H1 (cell line): ENCODE results near the gene MCEMP1. TPM values are rescaled to one million over a fixed set of nuclear protein-coding genes. Genes with fewer than 3 reads are reported as not detected.

Source experiments
- CTCF ChIA-PET: fragments of 300-600 bp; sonication (Branson Sonifier 250); formaldehyde crosslinking; loops from one replicate; lab custom pipeline; 2021; ENCODE audit not compliant: partially characterized antibody; lab: Charles Lee
- POLR2A ChIA-PET: fragments of 300-600 bp; sonication (Branson Sonifier 250); formaldehyde crosslinking; loops from one replicate; lab custom pipeline; 2021; ENCODE audit warnings: inconsistent platforms; ENCODE audit not compliant: partially characterized antibody; lab: Charles Lee
- DNase-seq, 2 experiments: peaks; one replicate each; pipeline versions ENCODE4 v3.0.0 to v3.0.0-alpha.2; 2010 to 2022; ENCODE audit warnings: low spot score in 2 of 2, low read depth in 1 of 2, mixed read lengths in 1 of 2
- FAIRE-seq: peaks from 2 replicates; lab custom pipeline; 2011; peaks lifted over from hg19 to GRCh38; lab: Jason Lieb, UNC
- H2AFZ ChIP-seq: 2 replicates; pipeline ENCODE4 v1.8.1; 2012; ENCODE audit warnings: low read length, inconsistent platforms
- H2AK5ac ChIP-seq: 2 replicates; pipeline ENCODE4 v1.6.1; 2013; ENCODE audit warnings: low read depth, low read length
- H2BK120ac ChIP-seq: replicated peaks from 2 replicates; pipeline ENCODE3; 2013; ENCODE audit warnings: low read depth, low read length, inconsistent platforms
- H2BK12ac ChIP-seq: 2 replicates; pipeline ENCODE4 v1.6.1; 2013; ENCODE audit warnings: low read depth, low read length
- H2BK15ac ChIP-seq: 2 replicates; pipeline ENCODE4 v1.6.1; 2013; ENCODE audit warnings: low read length
- H2BK20ac ChIP-seq: 2 replicates; pipeline ENCODE4 v1.6.1; 2013; ENCODE audit warnings: low read length
- H2BK5ac ChIP-seq: 2 replicates; pipeline ENCODE4 v1.6.1; 2013; ENCODE audit warnings: low read depth, low read length
- H3K14ac ChIP-seq: 2 replicates; pipeline ENCODE4 v1.6.1; 2013; ENCODE audit warnings: inconsistent platforms; ENCODE audit not compliant: insufficient read length
- H3K18ac ChIP-seq: 2 replicates; pipeline ENCODE4 v1.6.1; 2013; ENCODE audit warnings: low read length; ENCODE audit errors: extremely low read depth
- H3K23ac ChIP-seq: 2 replicates; pipeline ENCODE4 v1.6.1; 2013; ENCODE audit warnings: inconsistent platforms; ENCODE audit not compliant: insufficient read length
- H3K23me2 ChIP-seq: 2 replicates; pipeline ENCODE4 v1.6.1; 2013; ENCODE audit warnings: low read depth, low read length
- H3K27ac ChIP-seq: 2 replicates; pipeline ENCODE4 v1.6.1; 2011; ENCODE audit warnings: low read depth, low read length, inconsistent platforms
- H3K27me3 ChIP-seq, 4 experiments: replicated peaks in 1 of 4; 1 replicate in 1 of 4; 2 replicates in 3 of 4; pipeline versions ENCODE4 v1.6.1 to v1.8.1; 2011 to 2013; ENCODE audit warnings: low read length in 3 of 4, mild to moderate bottlenecking in 3 of 4, inconsistent platforms in 2 of 4, mixed read lengths in 2 of 4, moderate library complexity in 1 of 4; ENCODE audit not compliant: control insufficient read depth in 3 of 4, insufficient read depth in 3 of 4; ENCODE audit errors: extremely low read depth in 1 of 4
- H3K36me3 ChIP-seq, 4 experiments: 2 replicates each; pipeline versions ENCODE4 v1.6.1 to v1.8.1; 2011 to 2013; ENCODE audit warnings: mild to moderate bottlenecking in 4 of 4, low read length in 3 of 4, moderate library complexity in 2 of 4, control low read depth in 1 of 4, inconsistent platforms in 1 of 4; ENCODE audit not compliant: insufficient read depth in 4 of 4, control insufficient read depth in 2 of 4
- H3K4ac ChIP-seq: replicated peaks from 2 replicates; pipeline ENCODE3; 2013; ENCODE audit warnings: low read length, low read depth, mixed read lengths, inconsistent platforms; ENCODE audit not compliant: insufficient read length
- H3K4me1 ChIP-seq, 4 experiments: replicated peaks in 1 of 4; 1 replicate in 1 of 4; 2 replicates in 3 of 4; pipeline versions ENCODE4 v1.6.1 to v1.8.1; 2011 to 2013; ENCODE audit warnings: low read length in 3 of 4, inconsistent platforms in 2 of 4, mixed read lengths in 1 of 4; ENCODE audit not compliant: insufficient read depth in 4 of 4, control insufficient read depth in 3 of 4
- H3K4me2 ChIP-seq, 2 experiments: 2 replicates each; pipeline versions ENCODE4 v1.6.1 to v1.8.1; 2011 to 2013; ENCODE audit warnings: low read depth in 2 of 2, low read length in 2 of 2, control low read depth in 1 of 2, inconsistent platforms in 1 of 2, mild to moderate bottlenecking in 1 of 2; ENCODE audit not compliant: insufficient read depth in 1 of 2
- H3K4me3 ChIP-seq, 4 experiments: fragments of 200-600, 300-600 bp in 1 of 4; sonication (generic), shearing (Covaris generic), sonication (Bioruptor Twin) in 1 of 4; 2 replicates each; pipeline versions ENCODE4 v1.5.1 to v1.8.1; 2011 to 2016; ENCODE audit warnings: low read length in 4 of 4, low read depth in 3 of 4, control low read depth in 2 of 4, inconsistent platforms in 2 of 4, mild to moderate bottlenecking in 2 of 4, mixed read lengths in 1 of 4, moderate library complexity in 1 of 4; ENCODE audit not compliant: insufficient read depth in 2 of 4; ENCODE audit errors: extremely low read depth in 1 of 4
- H3K56ac ChIP-seq: replicated peaks from 2 replicates; pipeline ENCODE3; 2013; ENCODE audit warnings: low read depth, mild to moderate bottlenecking, mixed read lengths, low read length, inconsistent platforms; ENCODE audit not compliant: insufficient read length
- H3K79me1 ChIP-seq: 2 replicates; pipeline ENCODE4 v1.6.1; 2013; ENCODE audit warnings: low read depth, low read length, control low read depth
- H3K79me2 ChIP-seq, 2 experiments: 2 replicates each; pipeline versions ENCODE4 v1.6.1 to v1.8.1; 2012 to 2013; ENCODE audit warnings: low read length in 2 of 2, mild to moderate bottlenecking in 2 of 2, inconsistent platforms in 1 of 2; ENCODE audit not compliant: insufficient read depth in 2 of 2, control insufficient read depth in 1 of 2
- H3K9ac ChIP-seq, 4 experiments: replicated peaks in 1 of 4; 1 replicate in 1 of 4; 2 replicates in 3 of 4; pipeline versions ENCODE4 v1.6.1 to v1.8.1; 2011 to 2013; ENCODE audit warnings: low read depth in 3 of 4, low read length in 3 of 4, control low read depth in 2 of 4, mild to moderate bottlenecking in 2 of 4, moderate library complexity in 2 of 4, inconsistent platforms in 1 of 4; ENCODE audit errors: extremely low read depth in 1 of 4
- H3K9me3 ChIP-seq, 2 experiments: 2 replicates each; pipeline versions ENCODE4 v1.6.1 to v1.8.1; 2012 to 2013; ENCODE audit warnings: mild to moderate bottlenecking in 2 of 2, moderate library complexity in 2 of 2, control low read depth in 1 of 2, inconsistent platforms in 1 of 2, low read depth in 1 of 2, low read length in 1 of 2, mixed read lengths in 1 of 2; ENCODE audit not compliant: insufficient read depth in 2 of 2
- H4K20me1 ChIP-seq, 2 experiments: replicated peaks in 1 of 2; 2 replicates each; pipeline versions ENCODE3 to v1.8.1; 2011 to 2013; ENCODE audit warnings: inconsistent platforms in 2 of 2, low read length in 2 of 2, mild to moderate bottlenecking in 1 of 2; ENCODE audit not compliant: insufficient read depth in 2 of 2, control insufficient read depth in 1 of 2
- H4K5ac ChIP-seq: 2 replicates; pipeline ENCODE4 v1.6.1; 2013; ENCODE audit warnings: low read length, low read depth, mixed read lengths, inconsistent platforms; ENCODE audit not compliant: insufficient read length
- H4K8ac ChIP-seq: 2 replicates; pipeline ENCODE4 v1.8.0; 2013; ENCODE audit warnings: mild to moderate bottlenecking, moderate library complexity, low read length, inconsistent platforms; ENCODE audit not compliant: insufficient read depth; ENCODE audit errors: extremely low read depth
- H4K91ac ChIP-seq: replicated peaks from 2 replicates; pipeline ENCODE3; 2013; ENCODE audit warnings: low read length, mixed read lengths, inconsistent platforms; ENCODE audit not compliant: insufficient read length
- BACH1 ChIP-seq: IDR thresholded peaks from 2 replicates; pipeline ENCODE4 v1.6.1; 2012; ENCODE audit warnings: low read length, improper control_type of control experiment
- CBX8 ChIP-seq: fragments of 300-800, 300-1000 bp; sonication (generic); IDR thresholded peaks from 2 replicates; pipeline ENCODE4 v1.7.1; 2016; ENCODE audit warnings: low read depth, low read length, borderline replicate concordance
- CEBPB ChIP-seq: IDR thresholded peaks from 2 replicates; pipeline ENCODE4 v1.6.1; 2012; ENCODE audit warnings: low read depth, low read length
- CHD1 ChIP-seq: IDR thresholded peaks from 2 replicates; pipeline ENCODE4 v1.6.1; 2012; ENCODE audit warnings: low read depth, low read length, improper control_type of control experiment
- EGR1 ChIP-seq: IDR thresholded peaks from 2 replicates; pipeline ENCODE4 v1.6.1; 2011; ENCODE audit warnings: low read depth, low read length, borderline replicate concordance
- KDM1A ChIP-seq: fragments of 200-600, 300-600 bp; sonication (generic); IDR thresholded peaks from 2 replicates; pipeline ENCODE4 v1.7.1; 2016; ENCODE audit warnings: mild to moderate bottlenecking, low read length, borderline replicate concordance
- POLR2AphosphoS5 ChIP-seq: IDR thresholded peaks from 2 replicates; pipeline ENCODE4 v1.6.1; 2011; ENCODE audit warnings: low read depth, low read length
- SP4 ChIP-seq: IDR thresholded peaks from 2 replicates; pipeline ENCODE4 v1.6.1; 2012; ENCODE audit warnings: low read length, inconsistent platforms
- TBP ChIP-seq: IDR thresholded peaks from 2 replicates; pipeline ENCODE4 v1.6.1; 2011; ENCODE audit warnings: low read depth, low read length, improper control_type of control experiment
- TEAD4 ChIP-seq: IDR thresholded peaks from 2 replicates; pipeline ENCODE4 v1.6.1; 2012; ENCODE audit warnings: low read depth, low read length, inconsistent platforms, mixed read lengths
- USF2 ChIP-seq: IDR thresholded peaks from 2 replicates; pipeline ENCODE4 v1.6.1; 2011; ENCODE audit warnings: low read length, improper control_type of control experiment
- WGBS, 2 experiments: shearing (Covaris generic) in 1 of 2; methylation state at CpG; one replicate each; pipeline versions ENCODE4 v1.1.6 to v1.1.7; 2013 to 2015; ENCODE audit warnings: low lambda C conversion rate in 2 of 2, mixed read lengths in 2 of 2, inconsistent platforms in 1 of 2, low coverage in 1 of 2, missing lambda C conversion rate in 1 of 2; ENCODE audit not compliant: insufficient replicate concordance in 2 of 2, insufficient coverage in 1 of 2, insufficient read length in 1 of 2; ENCODE audit errors: extremely low coverage in 1 of 2, missing lambda C conversion rate in 1 of 2; 5-methylcytosine and 5-hydroxymethylcytosine counted together
- polyA plus RNA-seq, 7 experiments: library from polyadenylated mRNA; depleted of rRNA in 3 of 7; stranded (reverse) in 5 of 7; unstranded in 2 of 7; fragments of >200 nt in 5 of 7; fragments of 200-250 nt in 2 of 7; gene quantifications; 1 replicate in 5 of 7; 2 replicates in 1 of 7; 4 replicates in 1 of 7; pipeline versions ENCODE4 v1.2.1 to v1.2.3, GENCODE V29; 2011 to 2013; ENCODE audit warnings: missing spikeins in 2 of 7, mixed read lengths in 2 of 7
- total RNA-seq: library from RNA; stranded (reverse); fragmentation: NEBNext Ultra II Directional; extraction: Animal tissue kit (Norgen Biotek cat#: 25700); gene quantifications from 2 replicates; pipeline ENCODE4 v1.2.1, GENCODE V29; 2021
- TF ChIP-seq, protein P1 (sequence below), 3 experiments: IDR thresholded peaks; 1 replicate in 2 of 3; 2 replicates in 1 of 3; pipeline versions ENCODE4 v1.5.1 to v1.6.1; 2011; ENCODE audit warnings: low read length in 3 of 3, mild to moderate bottlenecking in 3 of 3, inconsistent platforms in 2 of 3, low read depth in 1 of 3, moderate library complexity in 1 of 3; ENCODE audit not compliant: insufficient read depth in 1 of 3; ENCODE audit errors: control extremely low read depth in 1 of 3

The MCEMP1 gene
- total and polyA plus RNA-seq, 2 of the 8 experiments (the other 6 are each of a cell fraction or from before 2014, with no cell fraction given), result not detected

GRCh38 chr19:7672522-7672921 is 4.4 kb upstream of the MCEMP1 start:
- Histone ChIP-seq H2BK12ac (no peak overlapping the region), H3K27ac (no peak overlapping the region), H3K4me2 (no peak overlapping the region), H4K91ac (no peak overlapping the region), H3K9me3 (no peaks in the 10 kb centered on the region), H3K36me3 (no peaks in the 10 kb centered on the region), H3K9ac (no peak overlapping the region), H4K20me1 (no peaks in the 10 kb centered on the region), H2AFZ (no peak overlapping the region), H3K4me3 (no peak overlapping the region), H2BK20ac (no peak overlapping the region), H2BK15ac (no peak overlapping the region), H3K14ac (no peak overlapping the region), H2AK5ac (no peak overlapping the region), H3K79me1 (no peaks in the 10 kb centered on the region), H3K4me1 (peaks cover 0 to 3% (median 1%) of the 10 kb centered on the region in 4 experiments; a peak in 1 of 7 replicates), H3K56ac (no peak overlapping the region), H3K18ac (no peak overlapping the region), H3K23ac (no peak overlapping the region), H4K5ac (no peak overlapping the region), H4K8ac (no peak overlapping the region), H3K4ac (no peak overlapping the region), H2BK5ac (no peak overlapping the region), H3K27me3 (peaks cover 0 to 23% (median 15%) of the 10 kb centered on the region in 4 experiments; a peak in 4 of 7 replicates), H3K23me2 (peaks cover 2% of the 10 kb centered on the region; the same call in 1 of the 2 replicates), H2BK120ac (no peak overlapping the region), H3K79me2 (no peaks in the 10 kb centered on the region)
- ChIA-PET POLR2A (no interaction called here), CTCF (interaction anchor here (0.8 to 4.7 kb wide), 3 partner anchors 8 to 103 kb away, joined by 3 to 32 read pairs (median 3); partner anchors contain the start of gene TRAPPC5)
- 79% methylated on average over 9 of the region's 9 CpGs; no CpG with 5 or more reads in 1 of the 2 experiments for WGBS, 2 experiments
- FAIRE-seq, result no peak
- no peak for DNase-seq
- TF ChIP-seq, protein P1, sequence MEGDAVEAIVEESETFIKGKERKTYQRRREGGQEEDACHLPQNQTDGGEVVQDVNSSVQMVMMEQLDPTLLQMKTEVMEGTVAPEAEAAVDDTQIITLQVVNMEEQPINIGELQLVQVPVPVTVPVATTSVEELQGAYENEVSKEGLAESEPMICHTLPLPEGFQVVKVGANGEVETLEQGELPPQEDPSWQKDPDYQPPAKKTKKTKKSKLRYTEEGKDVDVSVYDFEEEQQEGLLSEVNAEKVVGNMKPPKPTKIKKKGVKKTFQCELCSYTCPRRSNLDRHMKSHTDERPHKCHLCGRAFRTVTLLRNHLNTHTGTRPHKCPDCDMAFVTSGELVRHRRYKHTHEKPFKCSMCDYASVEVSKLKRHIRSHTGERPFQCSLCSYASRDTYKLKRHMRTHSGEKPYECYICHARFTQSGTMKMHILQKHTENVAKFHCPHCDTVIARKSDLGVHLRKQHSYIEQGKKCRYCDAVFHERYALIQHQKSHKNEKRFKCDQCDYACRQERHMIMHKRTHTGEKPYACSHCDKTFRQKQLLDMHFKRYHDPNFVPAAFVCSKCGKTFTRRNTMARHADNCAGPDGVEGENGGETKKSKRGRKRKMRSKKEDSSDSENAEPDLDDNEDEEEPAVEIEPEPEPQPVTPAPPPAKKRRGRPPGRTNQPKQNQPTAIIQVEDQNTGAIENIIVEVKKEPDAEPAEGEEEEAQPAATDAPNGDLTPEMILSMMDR (IDR thresholded peaks at IDR 0.05; ENCODE audit: control extremely low read depth in 1 of 3, insufficient read depth in 1 of 3, low read depth in 1 of 3, low read length in 3 of 3), result no peak
- TF ChIP-seq KDM1A (no peak), TEAD4 (no peak), SP4 (no peak), POLR2AphosphoS5 (no peak), CHD1 (no peak), CEBPB (no peak), TBP (no peak), BACH1 (no peak), USF2 (no peak), EGR1 (no peak), CBX8 (no peak)
